Measurements from ENCODE around the gene AHCYL2. TPM values are rescaled to one million over a fixed set of nuclear protein-coding genes. Genes with fewer than 3 reads are reported as not detected.

Gene AHCYL2
- total and polyA plus RNA-seq, 9 donors: 8.7 to 25.8 (median 17.2) TPM

GRCh38 chr7:129394101-129394500 is 169.3 kb downstream of the AHCYL2 start:
- no peaks in the 10 kb centered on the region for H3K36me3 ChIP-seq
- DNase-seq: no peak
- no peak overlapping the region for H3K27ac ChIP-seq
- no peak overlapping the region for H3K4me3 ChIP-seq
- H3K27me3 ChIP-seq: no peaks in the 10 kb centered on the region
- H3K4me1 ChIP-seq (ENCODE audit: insufficient read depth): no peaks in the 10 kb centered on the region
- TF ChIP-seq CTCF (IDR thresholded peaks at IDR 0.05): no peak
- no peak for TF ChIP-seq POLR2A (IDR thresholded peaks at IDR 0.05)
- TF ChIP-seq EP300 (IDR thresholded peaks at IDR 0.05): no peak
- WGBS, 3 donors: 85 to 91% (median 87%) methylated on average over 4 of the region's 4 CpGs
- H3K9me3 ChIP-seq: no peaks in the 10 kb centered on the region
- intact Hi-C loops (cut with DNase I): no loop called here

GRCh38 chr7:129394982-129395914 is 170.4 kb downstream of the AHCYL2 start:
- intact Hi-C loops (cut with DNase I): no loop called here
- no peak for DNase-seq
- no peak for TF ChIP-seq CTCF (IDR thresholded peaks at IDR 0.05)
- TF ChIP-seq EP300 (IDR thresholded peaks at IDR 0.05): no peak
- TF ChIP-seq POLR2A (IDR thresholded peaks at IDR 0.05): no peak
- no peaks in the 10 kb centered on the region for H3K36me3 ChIP-seq
- H3K9me3 ChIP-seq: no peaks in the 10 kb centered on the region
- no peaks in the 10 kb centered on the region for H3K4me1 ChIP-seq (ENCODE audit: insufficient read depth)
- 87 to 95% (median 91%) methylated on average over 4 of the region's 4 CpGs for WGBS, 3 donors
- H3K27ac ChIP-seq: no peak overlapping the region
- H3K27me3 ChIP-seq: no peaks in the 10 kb centered on the region
- no peak overlapping the region for H3K4me3 ChIP-seq

- no peak for DNase-seq
- H3K27me3 ChIP-seq: no peaks in the 10 kb centered on the region
- no peak overlapping the region for H3K27ac ChIP-seq
- WGBS, 3 donors: 84 to 100% (median 100%) methylated on average over 1 of the region's 1 CpG
- no peaks in the 10 kb centered on the region for H3K9me3 ChIP-seq
- no peaks in the 10 kb centered on the region for H3K4me1 ChIP-seq (ENCODE audit: insufficient read depth)
- no peak for TF ChIP-seq POLR2A (IDR thresholded peaks at IDR 0.05)
- no peak for TF ChIP-seq CTCF (IDR thresholded peaks at IDR 0.05)
- TF ChIP-seq EP300 (IDR thresholded peaks at IDR 0.05): no peak
- no peaks in the 10 kb centered on the region for H3K36me3 ChIP-seq
- intact Hi-C loops (cut with DNase I): no loop called here
- no peak overlapping the region for H3K4me3 ChIP-seq
Observed at GRCh38 chr7:129401228-129401966, 176.6 kb downstream of the AHCYL2 start.

GRCh38 chr7:129401967-129402860 is 177.4 kb downstream of the AHCYL2 start:
- TF ChIP-seq POLR2A (IDR thresholded peaks at IDR 0.05): no peak
- no peak for TF ChIP-seq CTCF (IDR thresholded peaks at IDR 0.05)
- TF ChIP-seq EP300 (IDR thresholded peaks at IDR 0.05): no peak
- no peak overlapping the region for H3K4me3 ChIP-seq
- intact Hi-C loops (cut with DNase I): no loop called here

More at GRCh38 chr7:129401967-129402860, 177.4 kb downstream of the AHCYL2 start:
- Histone ChIP-seq H3K27me3 (no peaks in the 10 kb centered on the region), H3K36me3 (no peaks in the 10 kb centered on the region), H3K27ac (no peak overlapping the region), H3K4me1 (ENCODE audit: insufficient read depth) (no peaks in the 10 kb centered on the region), H3K9me3 (no peaks in the 10 kb centered on the region)
- DNase-seq: no peak
- 79 to 88% (median 83%) methylated on average over 3 of the region's 3 CpGs for WGBS, 3 donors

Data from ovary (tissue), 9 donors.